ENCODE data around the gene MMRN2.

The MMRN2 gene

GRCh38 chr10:86946213-86947155 lies 10.9 kb downstream of the MMRN2 start:
- no peak for TF ChIP-seq CTCF (IDR thresholded peaks at IDR 0.05; ENCODE audit: control insufficient read depth, extremely low read depth, insufficient read depth)
- no peak overlapping the region for H3K4me3 ChIP-seq (ENCODE audit: low read depth, low read length)
- DNase-seq (ENCODE audit: low read depth): no peak

GRCh38 chr10:86945361-86946212 lies 11.8 kb downstream of the MMRN2 start:
- DNase-seq (ENCODE audit: low read depth): no peak
- H3K4me3 ChIP-seq (ENCODE audit: low read depth, low read length): no peak overlapping the region
- 0 out of 2 replicates have a peak, but pooled peaks have one; percentile 7 for TF ChIP-seq CTCF (IDR thresholded peaks at IDR 0.05; ENCODE audit: control insufficient read depth, extremely low read depth, insufficient read depth)

GRCh38 chr10:86944907-86945306 lies 12.5 kb downstream of the MMRN2 start:
- no peak overlapping the region for H3K4me3 ChIP-seq (ENCODE audit: low read depth, low read length)
- TF ChIP-seq CTCF (IDR thresholded peaks at IDR 0.05; ENCODE audit: control insufficient read depth, extremely low read depth, insufficient read depth): no peak
- no peak for DNase-seq (ENCODE audit: low read depth)

- no peak overlapping the region for H3K4me3 ChIP-seq (ENCODE audit: low read depth, low read length)
- no peak for DNase-seq (ENCODE audit: low read depth)
- no peak for TF ChIP-seq CTCF (IDR thresholded peaks at IDR 0.05; ENCODE audit: control insufficient read depth, extremely low read depth, insufficient read depth)
These were observed 12.9 kb downstream of the MMRN2 start for GRCh38 chr10:86944471-86944870.

- H3K4me3 ChIP-seq (ENCODE audit: low read depth, low read length): no peak overlapping the region
- TF ChIP-seq CTCF (IDR thresholded peaks at IDR 0.05; ENCODE audit: control insufficient read depth, extremely low read depth, insufficient read depth): no peak
- DNase-seq (ENCODE audit: low read depth): no peak
These were observed 13.4 kb downstream of the MMRN2 start for GRCh38 chr10:86944031-86944419.

GRCh38 chr10:86943316-86944030 lies 13.9 kb downstream of the MMRN2 start:
- no peak overlapping the region for H3K4me3 ChIP-seq (ENCODE audit: low read depth, low read length)
- TF ChIP-seq CTCF (IDR thresholded peaks at IDR 0.05; ENCODE audit: control insufficient read depth, extremely low read depth, insufficient read depth): no peak
- DNase-seq (ENCODE audit: low read depth): no peak

All from LNCaP clone FGC (cell line).